ENCODE measurements around the gene SNAP25.

DNA sequence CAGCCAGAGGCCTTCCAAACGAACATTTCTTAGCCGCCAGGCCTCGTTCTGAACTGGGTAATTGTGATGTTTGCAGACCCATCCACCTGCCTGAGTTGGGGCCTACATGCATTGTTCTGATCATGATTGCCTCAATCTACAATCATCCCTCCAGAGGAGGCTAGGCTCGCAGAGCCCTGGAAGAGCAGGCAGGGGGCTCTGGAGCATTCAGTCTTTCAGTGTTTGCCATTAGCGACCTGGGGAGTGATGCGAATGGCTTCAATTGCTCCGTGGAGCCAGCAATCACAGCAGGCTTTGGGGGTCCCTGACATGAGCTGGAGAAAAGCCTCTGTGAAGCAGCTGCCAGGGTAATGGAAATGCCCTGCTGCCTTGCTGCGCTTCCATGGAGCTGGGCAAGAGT is 22.0 kb downstream of the SNAP25 start:
- TF ChIP-seq, protein P1, sequence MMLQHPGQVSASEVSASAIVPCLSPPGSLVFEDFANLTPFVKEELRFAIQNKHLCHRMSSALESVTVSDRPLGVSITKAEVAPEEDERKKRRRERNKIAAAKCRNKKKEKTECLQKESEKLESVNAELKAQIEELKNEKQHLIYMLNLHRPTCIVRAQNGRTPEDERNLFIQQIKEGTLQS (IDR thresholded peaks at IDR 0.05), result no peak
- no peak for TF ChIP-seq CTCF (IDR thresholded peaks at IDR 0.05 in 2 of 3, conservative IDR thresholded peaks at IDR 0.05 in 1 of 3; ENCODE audit: borderline replicate concordance in 1 of 3, insufficient read depth in 1 of 3, low read depth in 2 of 3, low read length in 2 of 3)
- no peak for TF ChIP-seq RAD21 (IDR thresholded peaks at IDR 0.05; ENCODE audit: low read depth)
- TF ChIP-seq EZH2phosphoT487 (IDR thresholded peaks at IDR 0.05; ENCODE audit: borderline replicate concordance), result no peak
- no peak for TF ChIP-seq EZH2 (IDR thresholded peaks at IDR 0.05)
- no peak for TF ChIP-seq POLR2AphosphoS5 (IDR thresholded peaks at IDR 0.05; ENCODE audit: low read depth, low read length)
